IMR-90 (cell line): ENCODE measurements around the gene TRAF3. TPM values are rescaled to one million over a fixed set of nuclear protein-coding genes. Genes with fewer than 3 reads are reported as not detected.

ENCODE experiments used
- ATAC-seq: fragments of 200-7000 bp; cut with Tn5 transposase; 2 replicates; pipeline ENCODE4 v1.9.1; 2020; ENCODE audit warnings: low read depth, mild to moderate bottlenecking, moderate library complexity
- BruUV-seq: library from RNA; stranded (reverse); fragments of 400-500 nt; replicated peaks from 2 replicates; lab custom pipeline; 2021; lab: Mats Ljungman, UMichigan
- CTCF ChIA-PET: fragments of 300-600 bp; formaldehyde crosslinking; extraction: SDS; loops from one replicate; lab custom pipeline; 2021; ENCODE audit warnings: antibody characterized with exemption; lab: Yijun Ruan, JAX
- POLR2A ChIA-PET: fragments of 300-600 bp; sonication (Branson Sonifier 250); formaldehyde crosslinking; loops from one replicate; lab custom pipeline; 2022; ENCODE audit warnings: antibody characterized with exemption; ENCODE audit not compliant: unreplicated experiment; lab: Charles Lee
- DNase-seq: peaks from one replicate; pipeline ENCODE4 v3.0.0; 2013
- H2AFZ ChIP-seq: replicated peaks from 2 replicates; pipeline ENCODE3; 2013; ENCODE audit warnings: low read length, mild to moderate bottlenecking; ENCODE audit not compliant: poor library complexity
- H2AK5ac ChIP-seq: 2 replicates; pipeline ENCODE4 v1.6.1; 2013; ENCODE audit warnings: low read depth, low read length, inconsistent platforms
- H2AK9ac ChIP-seq: replicated peaks from 2 replicates; pipeline ENCODE3; 2013; ENCODE audit warnings: mild to moderate bottlenecking, low read depth, low read length, moderate library complexity; ENCODE audit not compliant: poor library complexity
- H2BK120ac ChIP-seq: 2 replicates; pipeline ENCODE4 v1.6.1; 2013; ENCODE audit warnings: low read depth, low read length, inconsistent platforms
- H2BK15ac ChIP-seq: 3 replicates; pipeline ENCODE4 v1.6.1; 2013; ENCODE audit warnings: low read depth, low read length, inconsistent platforms
- H2BK20ac ChIP-seq: 2 replicates; pipeline ENCODE4 v1.6.1; 2013; ENCODE audit warnings: low read depth, mild to moderate bottlenecking, inconsistent platforms, low read length, moderate library complexity
- H2BK5ac ChIP-seq: 2 replicates; pipeline ENCODE4 v1.6.1; 2013; ENCODE audit warnings: mild to moderate bottlenecking, low read depth, low read length, inconsistent platforms; ENCODE audit not compliant: poor library complexity, severe bottlenecking
- H3K14ac ChIP-seq: replicated peaks from 2 replicates; pipeline ENCODE4 v1.6.1; 2013; ENCODE audit warnings: low read depth, low read length, inconsistent platforms
- H3K18ac ChIP-seq: 2 replicates; pipeline ENCODE4 v1.6.1; 2013; ENCODE audit warnings: low read depth, low read length, control low read depth
- H3K23ac ChIP-seq: 2 replicates; pipeline ENCODE4 v1.6.1; 2013; ENCODE audit warnings: low read depth, low read length, inconsistent platforms
- H3K27ac ChIP-seq: 2 replicates; pipeline ENCODE4 v1.5.1; 2013; ENCODE audit warnings: mild to moderate bottlenecking, control low read depth, low read length; ENCODE audit not compliant: insufficient read depth
- H3K27me3 ChIP-seq: 2 replicates; pipeline ENCODE4 v1.6.1; 2013; ENCODE audit warnings: low read length; ENCODE audit not compliant: control insufficient read depth, insufficient read depth
- H3K36me3 ChIP-seq: 2 replicates; pipeline ENCODE4 v1.6.1; 2013; ENCODE audit warnings: low read length, mixed read lengths; ENCODE audit not compliant: control insufficient read depth, insufficient read depth
- H3K4ac ChIP-seq: 2 replicates; pipeline ENCODE4 v1.6.1; 2013; ENCODE audit warnings: low read depth, low read length, inconsistent platforms
- H3K4me1 ChIP-seq: 2 replicates; pipeline ENCODE4 v1.6.1; 2013; ENCODE audit warnings: low read length, mixed read lengths; ENCODE audit not compliant: control insufficient read depth, insufficient read depth
- H3K4me2 ChIP-seq: 2 replicates; pipeline ENCODE4 v1.6.1; 2013; ENCODE audit warnings: low read depth, mild to moderate bottlenecking, control low read depth, low read length, moderate library complexity
- H3K4me3 ChIP-seq: 2 replicates; pipeline ENCODE4 v1.5.1; 2013; ENCODE audit warnings: low read depth, mild to moderate bottlenecking, control low read depth, low read length, moderate library complexity; ENCODE audit not compliant: insufficient read depth
- H3K56ac ChIP-seq: 2 replicates; pipeline ENCODE4 v1.6.1; 2013; ENCODE audit warnings: low read length, inconsistent platforms; ENCODE audit not compliant: insufficient read depth; ENCODE audit errors: extremely low read depth
- H3K79me1 ChIP-seq, 2 experiments: 2 replicates each; pipeline ENCODE4 v1.6.1; 2013; ENCODE audit warnings: low read length in 2 of 2, inconsistent platforms in 1 of 2, low read depth in 1 of 2
- H3K9ac ChIP-seq: 2 replicates; pipeline ENCODE4 v1.6.1; 2013; ENCODE audit warnings: low read depth, low read length, control low read depth
- H3K9me1 ChIP-seq: 2 replicates; pipeline ENCODE4 v1.6.1; 2013; ENCODE audit warnings: low read length, inconsistent platforms; ENCODE audit not compliant: insufficient read depth
- H3K9me3 ChIP-seq: 2 replicates; pipeline ENCODE4 v1.6.1; 2013; ENCODE audit warnings: low read length; ENCODE audit not compliant: control insufficient read depth, insufficient read depth
- H4K20me1 ChIP-seq: 2 replicates; pipeline ENCODE4 v1.6.1; 2013; ENCODE audit warnings: low read length, inconsistent platforms; ENCODE audit not compliant: insufficient read depth
- H4K5ac ChIP-seq: 2 replicates; pipeline ENCODE4 v1.6.1; 2013; ENCODE audit warnings: mild to moderate bottlenecking, low read depth, low read length, control low read depth
- H4K8ac ChIP-seq, 2 experiments: 2 replicates each; pipeline ENCODE4 v1.6.1; 2013; ENCODE audit warnings: low read depth in 2 of 2, low read length in 2 of 2, control low read depth in 1 of 2, inconsistent platforms in 1 of 2
- H4K91ac ChIP-seq: 2 replicates; pipeline ENCODE4 v1.6.1; 2013; ENCODE audit warnings: low read depth, low read length, inconsistent platforms; ENCODE audit not compliant: insufficient read depth
- MAFK ChIP-seq: IDR thresholded peaks from 2 replicates; pipeline ENCODE4 v1.6.1; 2012; ENCODE audit warnings: low read depth, low read length, improper control_type of control experiment
- MAZ ChIP-seq: IDR thresholded peaks from 2 replicates; pipeline ENCODE4 v1.6.1; 2012; ENCODE audit warnings: low read depth, mild to moderate bottlenecking, low read length, improper control_type of control experiment, moderate library complexity, borderline replicate concordance
- NFE2L2 ChIP-seq: fragments of 150-350 bp; IDR thresholded peaks from 2 replicates; pipeline ENCODE4 v1.6.1; 2016; ENCODE audit warnings: low read depth, mild to moderate bottlenecking, low read length
- POLR2A ChIP-seq: IDR thresholded peaks from 2 replicates; pipeline ENCODE4 v1.6.1; 2012; ENCODE audit warnings: mild to moderate bottlenecking, low read depth, low read length
- RAD21 ChIP-seq: IDR thresholded peaks from 2 replicates; pipeline ENCODE4 v1.6.1; 2012; ENCODE audit warnings: low read length, improper control_type of control experiment
- RCOR1 ChIP-seq: IDR thresholded peaks from 2 replicates; pipeline ENCODE4 v1.6.1; 2012; ENCODE audit warnings: mild to moderate bottlenecking, low read length, improper control_type of control experiment; ENCODE audit not compliant: insufficient replicate concordance
- RFX5 ChIP-seq: IDR thresholded peaks from 2 replicates; pipeline ENCODE4 v1.8.0; 2012; ENCODE audit warnings: low read depth, mild to moderate bottlenecking, low read length, moderate library complexity
- USF2 ChIP-seq: fragments of 150-350 bp; IDR thresholded peaks from 2 replicates; pipeline ENCODE4 v1.6.1; 2017; ENCODE audit warnings: mild to moderate bottlenecking, antibody characterized with exemption, low read length, low read depth
- whole genome bisulfite sequencing, 2 experiments: methylation state at CpG; one replicate each; pipeline versions ENCODE4 v1.1.5 to v1.1.7; 2013; ENCODE audit warnings: missing lambda C conversion rate in 2 of 2; ENCODE audit not compliant: insufficient read length in 1 of 2; ENCODE audit errors: extremely low coverage in 2 of 2; 5-methylcytosine and 5-hydroxymethylcytosine counted together
- dilution Hi-C: fragments of 300-500 bp; cut with HindIII; formaldehyde crosslinking; loops from one replicate; pipeline ENCODE4 v1.14.3; 2018; ENCODE audit warnings: low sequenced_read_pairs; ENCODE audit not compliant: unreplicated experiment
- in situ Hi-C: fragments of 300-500 bp; cut with MboI; formaldehyde crosslinking; loops from 3 replicates; pipeline ENCODE4 v1.14.3; 2019; ENCODE audit warnings: low sequenced_read_pairs, inconsistent platforms, mixed read lengths
- intact Hi-C: fragments of 100-400 bp; cut with micrococcal nuclease; formaldehyde crosslinking; loops from 2 replicates; pipeline ENCODE4 v1.10.0; 2022
- polyA plus RNA-seq, 3 experiments: library from polyadenylated mRNA; depleted of rRNA; stranded (reverse); fragments of >200 nt; gene quantifications; 2 replicates each; pipeline ENCODE4 v1.2.3, GENCODE V29; 2012; ENCODE audit warnings: low replicate concordance in 1 of 3
- total RNA-seq: library from RNA; depleted of rRNA; stranded (reverse); fragments of >200 nt; gene quantifications from 2 replicates; pipeline ENCODE4 v1.2.3, GENCODE V29; 2012

Gene TRAF3
- total and polyA plus RNA-seq, 2 of the 4 experiments (the other 2 are of a cell fraction), result 21.2 to 25.3 TPM

- no peak overlapping the region for H2BK20ac ChIP-seq
- no peak overlapping the region for H3K4me2 ChIP-seq
- no peak overlapping the region for H3K4me3 ChIP-seq
- no TSS peak for BruUV-seq
- H2BK5ac ChIP-seq, result no peak overlapping the region
- in situ Hi-C loops, result no loop called here
- CTCF ChIA-PET, result no interaction called here
- H4K5ac ChIP-seq, result no peak overlapping the region
- dilution Hi-C loops, result no loop called here
- 0 out of 2 replicates have a peak, but pooled peaks cover 5% of the 10 kb centered on the region for H3K9me1 ChIP-seq
- no peak overlapping the region for H2BK15ac ChIP-seq
- peaks cover 78% of the 10 kb centered on the region for H3K27me3 ChIP-seq
- H3K23ac ChIP-seq, result no peak overlapping the region
- H3K9ac ChIP-seq, result no peak overlapping the region
- intact Hi-C loops, result no loop called here
- H3K4ac ChIP-seq, result no peak overlapping the region
- H3K27ac ChIP-seq, result no peak overlapping the region
- H3K79me1 ChIP-seq, result no peaks in the 10 kb centered on the region
- no peak overlapping the region for H3K56ac ChIP-seq
- H2AK9ac ChIP-seq, result no peak overlapping the region
- peaks cover 13% of the 10 kb centered on the region for H3K4me1 ChIP-seq
- no peak overlapping the region for H3K18ac ChIP-seq
- peaks cover 14% of the 10 kb centered on the region for H4K20me1 ChIP-seq
- H3K9me3 ChIP-seq, result 0 out of 2 replicates have a peak, but pooled peaks cover 5% of the 10 kb centered on the region
- H2BK120ac ChIP-seq, result no peak overlapping the region
- no peak overlapping the region for H2AK5ac ChIP-seq
- H4K8ac ChIP-seq, result no peak overlapping the region
- POLR2A ChIA-PET, result no interaction called here
- TF ChIP-seq RAD21, result no peak
- no peak for TF ChIP-seq USF2
- TF ChIP-seq MAFK, result no peak
- no peak for TF ChIP-seq NFE2L2
- TF ChIP-seq MAZ, result no peak
- no peak for TF ChIP-seq RFX5
- TF ChIP-seq RCOR1, result no peak
- TF ChIP-seq POLR2A, result no peak
- peaks cover 9% of the 10 kb centered on the region; the same call in 1 of the 2 replicates for H3K36me3 ChIP-seq
- DNase-seq (no peak), ATAC-seq (no peak)
- no peak overlapping the region for H3K14ac ChIP-seq
- 60% methylated on average over 16 of the region's 19 CpGs; no CpG with 5 or more reads in 1 of the 2 experiments for WGBS, 2 experiments
- H2AFZ ChIP-seq, result no peak overlapping the region
- H4K91ac ChIP-seq, result no peak overlapping the region
These were observed 150.2 kb downstream of the TRAF3 start for GRCh38 chr14:102927346-102927877.
